GM23338 (cell line): ENCODE data around the gene UBXN2A. TPM values are rescaled to one million over a fixed set of nuclear protein-coding genes. Genes with fewer than 3 reads are reported as not detected.

ENCODE experiments used
- ATAC-seq: fragments of 200-7000 bp; cut with Tn5 transposase; 3 replicates; pipeline ENCODE4 v1.9.1; 2020
- DNase-seq: peaks from one replicate; pipeline ENCODE4 v3.0.0-alpha.2; 2015; ENCODE audit warnings: low spot score
- H2AFZ ChIP-seq: fragments of 200-600 bp; sonication (generic); 2 replicates; pipeline ENCODE4 v1.8.0; 2016; ENCODE audit warnings: antibody characterized with exemption, mild to moderate bottlenecking, moderate library complexity
- H3F3A ChIP-seq: fragments of 200-600 bp; sonication (generic); replicated peaks from 2 replicates; pipeline ENCODE4 v1.8.0; 2017; ENCODE audit warnings: antibody characterized with exemption, mixed run types, low read depth
- H3K27ac ChIP-seq: fragments of 200-600 bp; sonication (generic); 2 replicates; pipeline ENCODE4 v1.6.1; 2016; ENCODE audit warnings: low read depth
- H3K27me3 ChIP-seq: fragments of 200-600 bp; sonication (generic); 2 replicates; pipeline ENCODE4 v1.8.0; 2016; ENCODE audit warnings: mild to moderate bottlenecking, mixed run types, moderate library complexity; ENCODE audit not compliant: insufficient read depth
- H3K36me3 ChIP-seq: fragments of 200-600 bp; sonication (generic); 2 replicates; pipeline ENCODE4 v1.8.0; 2016; ENCODE audit warnings: mild to moderate bottlenecking; ENCODE audit not compliant: insufficient read depth
- H3K4me1 ChIP-seq: fragments of 200-600 bp; sonication (generic); 2 replicates; pipeline ENCODE4 v1.8.0; 2016; ENCODE audit warnings: mild to moderate bottlenecking, moderate library complexity; ENCODE audit not compliant: insufficient read depth
- H3K4me2 ChIP-seq: fragments of 200-600 bp; sonication (generic); 2 replicates; pipeline ENCODE4 v1.7.1; 2017; ENCODE audit warnings: mixed run types
- H3K4me3 ChIP-seq: fragments of 200-600 bp; sonication (generic); 2 replicates; pipeline ENCODE4 v1.6.1; 2016; ENCODE audit warnings: mixed run types
- H3K79me2 ChIP-seq: fragments of 200-600 bp; sonication (generic); replicated peaks from 2 replicates; pipeline ENCODE4 v1.8.0; 2017; ENCODE audit warnings: mild to moderate bottlenecking; ENCODE audit not compliant: insufficient read depth
- H3K9me2 ChIP-seq: fragments of 200-600 bp; sonication (generic); 2 replicates; pipeline ENCODE4 v1.8.0; 2017; ENCODE audit not compliant: insufficient read depth
- H4K20me1 ChIP-seq: fragments of 200-600 bp; sonication (generic); replicated peaks from 2 replicates; pipeline ENCODE4 v1.8.0; 2017; ENCODE audit warnings: mild to moderate bottlenecking; ENCODE audit not compliant: insufficient read depth
- H3K27ac Mint-ChIP-seq: 2 replicates; pipeline ENCODE4 v1.8.0; 2020; ENCODE audit warnings: inconsistent platforms, mild to moderate bottlenecking, moderate library complexity, mixed read lengths
- H3K27me3 Mint-ChIP-seq: 3 replicates; pipeline ENCODE4 v1.8.0; 2022; ENCODE audit warnings: low read depth, mild to moderate bottlenecking, moderate library complexity, mixed read lengths, inconsistent platforms; ENCODE audit not compliant: insufficient read depth, poor library complexity
- H3K36me3 Mint-ChIP-seq: 3 replicates; pipeline ENCODE4 v1.8.0; 2021; ENCODE audit warnings: low read depth, mild to moderate bottlenecking, inconsistent platforms, moderate library complexity, mixed read lengths
- H3K4me1 Mint-ChIP-seq: 3 replicates; pipeline ENCODE4 v1.8.0; 2020; ENCODE audit warnings: mild to moderate bottlenecking, inconsistent platforms, mixed read lengths
- H3K4me3 Mint-ChIP-seq: 3 replicates; pipeline ENCODE4 v1.8.0; 2021; ENCODE audit warnings: moderate library complexity, mild to moderate bottlenecking, inconsistent platforms, mixed read lengths
- H3K9me3 Mint-ChIP-seq: 3 replicates; pipeline ENCODE4 v1.8.0; 2020; ENCODE audit warnings: moderate library complexity, mild to moderate bottlenecking, inconsistent platforms, mixed read lengths
- CREB1 ChIP-seq: fragments of 250-450 bp; sonication (Bioruptor Pico); IDR thresholded peaks from 2 replicates; pipeline ENCODE4 v1.5.0; 2020; ENCODE audit warnings: low read depth, mild to moderate bottlenecking, moderate library complexity
- CTCF ChIP-seq, 2 experiments: fragments of 200-600 bp in 1 of 2; sonication (generic) in 1 of 2; conservative IDR thresholded peaks; 2 replicates each; pipeline versions ENCODE4 v1.5.1 to v1.6.1; 2016 to 2017; ENCODE audit warnings: antibody characterized with exemption in 2 of 2, low read depth in 2 of 2, mild to moderate bottlenecking in 2 of 2, moderate library complexity in 1 of 2
- ETS1 ChIP-seq: IDR thresholded peaks from 2 replicates; pipeline ENCODE4 v1.6.1; 2016; ENCODE audit warnings: antibody characterized with exemption
- EZH2 ChIP-seq: fragments of 200-600 bp; sonication (generic); IDR thresholded peaks from one replicate; pipeline ENCODE4 v1.8.0; 2017; ENCODE audit warnings: antibody characterized with exemption, mild to moderate bottlenecking, low read depth; ENCODE audit not compliant: unreplicated experiment
- JUNB ChIP-seq: IDR thresholded peaks from one replicate; pipeline ENCODE4 v1.6.1; 2016; ENCODE audit warnings: antibody characterized with exemption; ENCODE audit not compliant: unreplicated experiment
- POLR2AphosphoS5 ChIP-seq: IDR thresholded peaks from 2 replicates; pipeline ENCODE4 v1.6.1; 2016; ENCODE audit warnings: antibody characterized with exemption, low read depth
- STAT1 ChIP-seq: IDR thresholded peaks from one replicate; pipeline ENCODE4 v1.6.1; 2016; ENCODE audit warnings: antibody characterized with exemption; ENCODE audit not compliant: unreplicated experiment
- polyA plus RNA-seq: library from polyadenylated mRNA; unstranded; fragments of >200 nt; fragmentation: Nextera tagmentation; extraction: Ambion mirVana; gene quantifications from 2 replicates; pipeline ENCODE4 v1.2.1, GENCODE V29; 2016
- total RNA-seq: library from RNA; depleted of rRNA; stranded (reverse); fragments of >200 nt; shearing (Covaris generic); gene quantifications from 2 replicates; pipeline ENCODE4 v1.2.3, GENCODE V29; 2014
- TF ChIP-seq, protein P1 (sequence below): fragments of 250-450 bp; sonication (Bioruptor Pico); IDR thresholded peaks from 2 replicates; pipeline ENCODE4 v1.5.0; 2020; ENCODE audit warnings: mild to moderate bottlenecking, moderate library complexity

Gene UBXN2A
- total and polyA plus RNA-seq, 2 experiments from 2014 or later, result 11.5 to 12.1 TPM

DNA sequence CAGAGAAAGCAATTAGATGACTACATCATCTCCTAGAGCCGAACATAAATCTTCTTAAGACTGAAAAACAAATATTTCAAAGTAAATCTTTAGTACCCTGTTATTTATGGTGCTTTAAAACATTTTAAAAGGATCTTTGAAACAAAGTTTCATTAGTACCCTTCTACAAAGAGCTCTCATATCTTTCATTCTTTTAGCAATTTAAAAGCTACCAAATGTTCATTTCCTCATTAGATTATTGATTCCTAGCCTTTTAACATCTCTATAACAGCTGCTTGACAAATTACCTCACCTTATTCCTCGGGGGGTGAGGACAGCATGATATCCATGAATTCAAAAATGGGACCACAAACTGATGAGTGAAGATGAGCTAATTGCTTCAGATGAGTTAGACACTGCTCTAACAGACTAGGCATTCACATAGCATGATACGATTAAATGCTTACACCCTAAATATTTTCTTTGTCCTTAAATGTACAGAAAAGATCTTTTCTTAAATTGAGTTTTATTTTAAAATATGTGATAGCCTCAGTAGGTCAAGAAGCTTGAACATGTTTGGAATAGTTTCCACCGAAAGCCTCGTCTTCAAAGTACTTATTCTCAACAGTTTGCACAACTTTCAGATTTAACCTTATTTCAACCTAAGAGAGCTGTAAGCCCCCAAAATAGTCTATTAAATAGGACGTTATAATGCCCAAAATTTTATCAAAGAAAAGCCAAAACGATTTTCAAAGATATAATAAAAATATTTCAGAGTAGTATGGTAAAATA is 15.5 kb upstream of the UBXN2A start:
- no peaks in the 10 kb centered on the region; the same call in 2 of the 3 replicates for H3K9me3 Mint-ChIP-seq
- TF ChIP-seq CTCF (conservative IDR thresholded peaks at IDR 0.05; ENCODE audit: low read depth in 2 of 2), result no peak
- no peak for TF ChIP-seq STAT1
- TF ChIP-seq CREB1 (CRISPR knock-in tag), result no peak
- TF ChIP-seq POLR2AphosphoS5, result no peak
- TF ChIP-seq EZH2, result no peak
- TF ChIP-seq, protein P1, sequence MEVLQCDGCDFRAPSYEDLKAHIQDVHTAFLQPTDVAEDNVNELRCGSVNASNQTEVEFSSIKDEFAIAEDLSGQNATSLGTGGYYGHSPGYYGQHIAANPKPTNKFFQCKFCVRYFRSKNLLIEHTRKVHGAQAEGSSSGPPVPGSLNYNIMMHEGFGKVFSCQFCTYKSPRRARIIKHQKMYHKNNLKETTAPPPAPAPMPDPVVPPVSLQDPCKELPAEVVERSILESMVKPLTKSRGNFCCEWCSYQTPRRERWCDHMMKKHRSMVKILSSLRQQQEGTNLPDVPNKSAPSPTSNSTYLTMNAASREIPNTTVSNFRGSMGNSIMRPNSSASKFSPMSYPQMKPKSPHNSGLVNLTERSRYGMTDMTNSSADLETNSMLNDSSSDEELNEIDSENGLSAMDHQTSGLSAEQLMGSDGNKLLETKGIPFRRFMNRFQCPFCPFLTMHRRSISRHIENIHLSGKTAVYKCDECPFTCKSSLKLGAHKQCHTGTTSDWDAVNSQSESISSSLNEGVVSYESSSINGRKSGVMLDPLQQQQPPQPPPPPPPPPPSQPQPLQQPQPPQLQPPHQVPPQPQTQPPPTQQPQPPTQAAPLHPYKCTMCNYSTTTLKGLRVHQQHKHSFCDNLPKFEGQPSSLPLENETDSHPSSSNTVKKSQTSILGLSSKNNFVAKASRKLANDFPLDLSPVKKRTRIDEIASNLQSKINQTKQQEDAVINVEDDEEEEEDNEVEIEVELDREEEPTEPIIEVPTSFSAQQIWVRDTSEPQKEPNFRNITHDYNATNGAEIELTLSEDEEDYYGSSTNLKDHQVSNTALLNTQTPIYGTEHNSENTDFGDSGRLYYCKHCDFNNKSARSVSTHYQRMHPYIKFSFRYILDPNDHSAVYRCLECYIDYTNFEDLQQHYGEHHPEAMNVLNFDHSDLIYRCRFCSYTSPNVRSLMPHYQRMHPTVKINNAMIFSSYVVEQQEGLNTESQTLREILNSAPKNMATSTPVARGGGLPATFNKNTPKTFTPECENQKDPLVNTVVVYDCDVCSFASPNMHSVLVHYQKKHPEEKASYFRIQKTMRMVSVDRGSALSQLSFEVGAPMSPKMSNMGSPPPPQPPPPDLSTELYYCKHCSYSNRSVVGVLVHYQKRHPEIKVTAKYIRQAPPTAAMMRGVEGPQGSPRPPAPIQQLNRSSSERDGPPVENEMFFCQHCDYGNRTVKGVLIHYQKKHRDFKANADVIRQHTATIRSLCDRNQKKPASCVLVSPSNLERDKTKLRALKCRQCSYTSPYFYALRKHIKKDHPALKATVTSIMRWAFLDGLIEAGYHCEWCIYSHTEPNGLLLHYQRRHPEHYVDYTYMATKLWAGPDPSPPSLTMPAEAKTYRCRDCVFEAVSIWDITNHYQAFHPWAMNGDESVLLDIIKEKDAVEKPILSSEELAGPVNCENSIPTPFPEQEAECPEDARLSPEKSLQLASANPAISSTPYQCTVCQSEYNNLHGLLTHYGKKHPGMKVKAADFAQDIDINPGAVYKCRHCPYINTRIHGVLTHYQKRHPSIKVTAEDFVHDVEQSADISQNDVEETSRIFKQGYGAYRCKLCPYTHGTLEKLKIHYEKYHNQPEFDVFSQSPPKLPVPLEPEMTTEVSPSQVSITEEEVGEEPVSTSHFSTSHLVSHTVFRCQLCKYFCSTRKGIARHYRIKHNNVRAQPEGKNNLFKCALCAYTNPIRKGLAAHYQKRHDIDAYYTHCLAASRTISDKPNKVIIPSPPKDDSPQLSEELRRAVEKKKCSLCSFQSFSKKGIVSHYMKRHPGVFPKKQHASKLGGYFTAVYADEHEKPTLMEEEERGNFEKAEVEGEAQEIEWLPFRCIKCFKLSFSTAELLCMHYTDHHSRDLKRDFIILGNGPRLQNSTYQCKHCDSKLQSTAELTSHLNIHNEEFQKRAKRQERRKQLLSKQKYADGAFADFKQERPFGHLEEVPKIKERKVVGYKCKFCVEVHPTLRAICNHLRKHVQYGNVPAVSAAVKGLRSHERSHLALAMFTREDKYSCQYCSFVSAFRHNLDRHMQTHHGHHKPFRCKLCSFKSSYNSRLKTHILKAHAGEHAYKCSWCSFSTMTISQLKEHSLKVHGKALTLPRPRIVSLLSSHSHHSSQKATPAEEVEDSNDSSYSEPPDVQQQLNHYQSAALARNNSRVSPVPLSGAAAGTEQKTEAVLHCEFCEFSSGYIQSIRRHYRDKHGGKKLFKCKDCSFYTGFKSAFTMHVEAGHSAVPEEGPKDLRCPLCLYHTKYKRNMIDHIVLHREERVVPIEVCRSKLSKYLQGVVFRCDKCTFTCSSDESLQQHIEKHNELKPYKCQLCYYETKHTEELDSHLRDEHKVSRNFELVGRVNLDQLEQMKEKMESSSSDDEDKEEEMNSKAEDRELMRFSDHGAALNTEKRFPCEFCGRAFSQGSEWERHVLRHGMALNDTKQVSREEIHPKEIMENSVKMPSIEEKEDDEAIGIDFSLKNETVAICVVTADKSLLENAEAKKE (CRISPR knock-in tag), result no peak
- no peak for TF ChIP-seq ETS1
- TF ChIP-seq JUNB, result no peak
- Histone ChIP-seq H3K4me3 (peak overlapping the region; percentile 94), H3K4me1 (peaks cover 8% of the 10 kb centered on the region), H3K36me3 (no peaks in the 10 kb centered on the region), H2AFZ (no peak overlapping the region), H3K9me2 (no peaks in the 10 kb centered on the region), H3K4me2 (peak overlapping the region; percentile 89), H3K27ac (no peak overlapping the region), H3K27me3 (no peaks in the 10 kb centered on the region), H3F3A (no peaks in the 10 kb centered on the region; the same call in 1 of the 2 replicates), H4K20me1 (no peaks in the 10 kb centered on the region; the same call in 1 of the 2 replicates), H3K79me2 (peaks cover 77% of the 10 kb centered on the region)
- H3K36me3 Mint-ChIP-seq, result peaks cover 2% of the 10 kb centered on the region
- H3K4me3 Mint-ChIP-seq, result peak overlapping the region; percentile 90
- no peak for ATAC-seq
- DNase-seq, result no peak
- H3K27ac Mint-ChIP-seq, result no peak overlapping the region
- H3K4me1 Mint-ChIP-seq, result peaks cover 16% of the 10 kb centered on the region
- H3K27me3 Mint-ChIP-seq, result peaks cover 13% of the 10 kb centered on the region
